ENCODE data around the gene SCUBE1.
A peak's percentile ranks its signal among the peaks of the same experiment; 100 is the strongest.

The SCUBE1 gene

DNA sequence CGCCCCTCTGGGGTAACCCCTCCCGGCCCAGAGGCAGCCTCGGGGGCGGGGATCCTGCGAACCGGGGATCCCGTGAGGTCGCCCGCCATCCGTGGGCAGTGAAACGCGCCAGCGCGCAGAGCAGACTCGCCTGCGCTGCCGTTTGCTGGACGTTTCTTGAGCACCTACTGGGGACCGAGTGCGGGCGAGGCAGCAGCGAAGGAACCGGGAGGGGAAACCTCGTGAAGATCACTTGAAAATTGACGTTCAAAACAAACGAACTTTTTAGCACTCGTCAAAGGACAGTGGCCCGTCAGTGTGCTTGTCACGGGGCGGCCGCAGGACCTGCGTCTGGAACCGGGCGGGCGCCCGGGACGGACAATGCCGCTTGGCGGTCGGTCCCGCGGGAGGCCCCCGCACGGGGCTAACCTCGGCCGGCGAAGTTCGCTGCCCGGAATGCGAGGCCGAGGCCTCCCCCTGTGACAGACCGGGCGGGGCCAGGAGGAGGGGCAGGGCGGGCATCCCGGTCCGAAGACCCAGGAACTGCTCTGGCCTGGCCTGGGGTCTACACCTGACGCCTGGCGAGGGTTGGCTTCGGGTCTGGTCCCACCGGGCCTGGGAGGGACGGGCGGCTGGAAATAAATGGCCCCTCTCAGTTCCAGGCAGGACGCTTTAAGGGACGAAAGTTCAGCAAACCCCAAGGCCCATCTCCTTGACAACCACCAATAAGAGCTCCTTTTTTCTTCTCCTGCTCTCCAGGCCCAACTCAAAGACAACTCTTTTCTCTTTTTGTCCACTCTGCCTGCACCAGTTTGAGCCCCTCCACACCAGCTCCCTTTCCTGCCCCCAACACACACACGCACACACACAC, 723 bp upstream of the SCUBE1 start:
- no peak overlapping the region for H3K4me3 ChIP-seq (ENCODE audit: low read depth, low read length)
- H3K4me1 ChIP-seq, result peaks cover 13% of the 10 kb centered on the region
- no peaks in the 10 kb centered on the region; the same call in 1 of the 2 replicates for H3K36me3 ChIP-seq
- H3K9me3 ChIP-seq, result no peaks in the 10 kb centered on the region
- no peak for DNase-seq
- H3K27me3 ChIP-seq, result no peaks in the 10 kb centered on the region
- TF ChIP-seq, protein P1, sequence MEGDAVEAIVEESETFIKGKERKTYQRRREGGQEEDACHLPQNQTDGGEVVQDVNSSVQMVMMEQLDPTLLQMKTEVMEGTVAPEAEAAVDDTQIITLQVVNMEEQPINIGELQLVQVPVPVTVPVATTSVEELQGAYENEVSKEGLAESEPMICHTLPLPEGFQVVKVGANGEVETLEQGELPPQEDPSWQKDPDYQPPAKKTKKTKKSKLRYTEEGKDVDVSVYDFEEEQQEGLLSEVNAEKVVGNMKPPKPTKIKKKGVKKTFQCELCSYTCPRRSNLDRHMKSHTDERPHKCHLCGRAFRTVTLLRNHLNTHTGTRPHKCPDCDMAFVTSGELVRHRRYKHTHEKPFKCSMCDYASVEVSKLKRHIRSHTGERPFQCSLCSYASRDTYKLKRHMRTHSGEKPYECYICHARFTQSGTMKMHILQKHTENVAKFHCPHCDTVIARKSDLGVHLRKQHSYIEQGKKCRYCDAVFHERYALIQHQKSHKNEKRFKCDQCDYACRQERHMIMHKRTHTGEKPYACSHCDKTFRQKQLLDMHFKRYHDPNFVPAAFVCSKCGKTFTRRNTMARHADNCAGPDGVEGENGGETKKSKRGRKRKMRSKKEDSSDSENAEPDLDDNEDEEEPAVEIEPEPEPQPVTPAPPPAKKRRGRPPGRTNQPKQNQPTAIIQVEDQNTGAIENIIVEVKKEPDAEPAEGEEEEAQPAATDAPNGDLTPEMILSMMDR (IDR thresholded peaks at IDR 0.05; ENCODE audit: low read depth, low read length), result no peak

GRCh38 chr22:43342347-43343261, 568 bp downstream of the SCUBE1 start:
- TF ChIP-seq, protein P1 (IDR thresholded peaks at IDR 0.05; ENCODE audit: low read depth, low read length), result no peak
- Histone ChIP-seq H3K9me3 (no peaks in the 10 kb centered on the region), H3K4me3 (ENCODE audit: low read depth, low read length) (peak overlapping the region; percentile 46), H3K36me3 (no peaks in the 10 kb centered on the region; the same call in none of the 2 replicates), H3K4me1 (peaks cover 13% of the 10 kb centered on the region), H3K27me3 (no peaks in the 10 kb centered on the region)
- DNase-seq, result no peak

GRCh38 chr22:43341565-43341964, 1.6 kb downstream of the SCUBE1 start:
- Histone ChIP-seq H3K4me3 (ENCODE audit: low read depth, low read length) (no peak overlapping the region), H3K27me3 (no peaks in the 10 kb centered on the region), H3K9me3 (no peaks in the 10 kb centered on the region), H3K36me3 (no peaks in the 10 kb centered on the region; the same call in none of the 2 replicates), H3K4me1 (peaks cover 12% of the 10 kb centered on the region)
- DNase-seq, result no peak
- TF ChIP-seq, protein P1 (IDR thresholded peaks at IDR 0.05; ENCODE audit: low read depth, low read length), result no peak

DNA sequence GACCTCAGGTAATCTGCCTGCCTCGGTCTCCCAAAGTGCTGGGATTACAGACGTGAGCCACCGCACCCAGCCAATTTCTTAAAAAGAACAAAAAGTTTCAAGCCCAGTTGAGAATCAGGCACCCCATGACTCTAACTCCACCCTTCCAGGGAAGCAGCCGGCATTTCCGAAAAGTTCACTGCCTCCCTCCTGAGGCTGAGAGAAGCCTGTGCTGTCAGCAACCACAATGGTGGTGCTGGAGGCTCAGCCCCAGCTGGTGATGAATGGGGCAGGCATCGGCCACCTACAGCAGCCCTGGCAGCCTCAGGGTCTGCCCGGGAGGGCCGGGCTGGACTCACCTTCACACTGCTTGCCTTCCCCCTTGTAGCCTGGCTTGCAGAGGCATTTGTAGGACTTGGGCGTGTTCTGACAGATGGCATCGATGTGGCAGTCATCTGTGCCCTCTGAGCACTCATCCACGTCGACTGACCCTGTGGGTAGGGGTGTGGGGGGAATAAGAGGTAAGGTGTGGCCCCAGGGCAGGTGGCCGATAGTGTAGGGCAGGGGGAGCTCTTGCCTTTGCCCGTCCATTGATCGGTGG, 4.3 kb downstream of the SCUBE1 start:
- TF ChIP-seq, protein P1 (IDR thresholded peaks at IDR 0.05; ENCODE audit: low read depth, low read length), result no peak

DNA sequence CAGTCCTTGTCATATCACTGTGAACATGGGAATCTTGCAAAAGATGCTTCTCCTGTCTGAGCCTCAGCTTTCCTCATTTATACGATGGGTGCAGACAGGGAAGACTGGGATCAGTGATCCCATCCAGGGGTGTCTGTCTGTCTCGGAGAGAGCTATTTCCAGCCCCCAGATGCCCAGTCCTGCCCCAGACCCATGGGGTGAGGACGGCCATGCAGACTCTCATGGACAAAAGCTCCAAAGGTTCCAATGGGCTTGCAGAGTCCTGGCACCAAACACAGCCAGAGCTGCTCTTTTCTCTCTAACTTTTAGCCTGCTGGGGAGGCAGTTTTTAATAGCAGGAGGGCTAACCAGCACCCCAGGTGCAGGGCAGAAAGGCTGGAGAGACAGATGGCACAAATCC, 5.2 kb downstream of the SCUBE1 start:
- no peak for DNase-seq
- no peaks in the 10 kb centered on the region for H3K27me3 ChIP-seq
- TF ChIP-seq, protein P1 (IDR thresholded peaks at IDR 0.05; ENCODE audit: low read depth, low read length), result no peak
- H3K4me1 ChIP-seq, result no peaks in the 10 kb centered on the region
- no peaks in the 10 kb centered on the region for H3K9me3 ChIP-seq
- H3K36me3 ChIP-seq, result peaks cover 5% of the 10 kb centered on the region
- H3K4me3 ChIP-seq (ENCODE audit: low read depth, low read length), result no peak overlapping the region

More for the DNA sequence above, 4.3 kb downstream of the SCUBE1 start:
- no peak for DNase-seq
- H3K4me1 ChIP-seq, result no peaks in the 10 kb centered on the region
- H3K4me3 ChIP-seq (ENCODE audit: low read depth, low read length), result no peak overlapping the region
- H3K9me3 ChIP-seq, result no peaks in the 10 kb centered on the region
- no peaks in the 10 kb centered on the region for H3K27me3 ChIP-seq
- peaks cover 5% of the 10 kb centered on the region for H3K36me3 ChIP-seq

Data from BE2C (cell line).